KMS-11 (cell line): Measurements from ENCODE around the gene EPHB2.

Source experiments
- H2AFZ ChIP-seq: fragments of 200-600 bp; sonication (generic); 2 replicates; pipeline ENCODE4 v1.6.1; 2016; ENCODE audit warnings: antibody characterized with exemption, mixed run types, low read depth
- H3K27ac ChIP-seq: fragments of 200-600 bp; sonication (generic); 2 replicates; pipeline ENCODE4 v1.6.1; 2016; ENCODE audit warnings: mild to moderate bottlenecking, mixed run types
- H3K27me3 ChIP-seq: fragments of 200-600 bp; sonication (generic); 2 replicates; pipeline ENCODE4 v1.6.1; 2017; ENCODE audit warnings: mild to moderate bottlenecking, low read depth, mixed run types, moderate library complexity; ENCODE audit not compliant: insufficient read depth
- H3K36me3 ChIP-seq: fragments of 200-600 bp; sonication (generic); 2 replicates; pipeline ENCODE4 v1.6.1; 2017; ENCODE audit warnings: mild to moderate bottlenecking, mixed run types; ENCODE audit not compliant: insufficient read depth
- H3K4me1 ChIP-seq: fragments of 200-600 bp; sonication (generic); 2 replicates; pipeline ENCODE4 v1.6.1; 2016; ENCODE audit warnings: mild to moderate bottlenecking, low read depth, mixed run types; ENCODE audit not compliant: poor library complexity, severe bottlenecking
- H3K4me2 ChIP-seq: fragments of 200-600 bp; sonication (generic); 2 replicates; pipeline ENCODE4 v1.7.0; 2016; ENCODE audit warnings: mild to moderate bottlenecking, mixed run types
- H3K4me3 ChIP-seq: fragments of 200-600 bp; sonication (generic); IDR thresholded peaks from 2 replicates; pipeline ENCODE4 v1.6.1; 2017; ENCODE audit warnings: low read depth, low read length, mixed read lengths; ENCODE audit not compliant: insufficient read depth
- H3K79me2 ChIP-seq: fragments of 200-600 bp; sonication (generic); 2 replicates; pipeline ENCODE4 v1.6.1; 2016; ENCODE audit warnings: low read depth, mixed run types; ENCODE audit not compliant: insufficient read depth
- H3K9ac ChIP-seq: fragments of 200-600 bp; sonication (generic); 2 replicates; pipeline ENCODE4 v1.6.1; 2016; ENCODE audit warnings: mild to moderate bottlenecking, mixed run types
- H4K20me1 ChIP-seq: fragments of 200-600 bp; sonication (generic); 2 replicates; pipeline ENCODE4 v1.6.1; 2016; ENCODE audit warnings: mild to moderate bottlenecking, mixed run types; ENCODE audit not compliant: insufficient read depth
- CTCF ChIP-seq: fragments of 200-600 bp; sonication (generic); conservative IDR thresholded peaks from 2 replicates; pipeline ENCODE4 v1.6.1; 2017; ENCODE audit warnings: low read depth, mild to moderate bottlenecking, antibody characterized with exemption, low read length, moderate library complexity, mixed read lengths

EPHB2 gene

GRCh38 chr1:22861764-22862440 is 151.3 kb downstream of the EPHB2 start:
- Histone ChIP-seq H3K36me3 (no peaks in the 10 kb centered on the region), H3K4me1 (no peaks in the 10 kb centered on the region), H3K4me2 (no peak overlapping the region), H4K20me1 (no peaks in the 10 kb centered on the region), H3K9ac (no peak overlapping the region), H3K27ac (no peak overlapping the region), H3K4me3 (no peak overlapping the region), H3K79me2 (no peaks in the 10 kb centered on the region), H3K27me3 (peaks cover 61% of the 10 kb centered on the region; the same call in 1 of the 2 replicates), H2AFZ (no peak overlapping the region)
- peak; percentile 50 for TF ChIP-seq CTCF

- no peak overlapping the region for H3K9ac ChIP-seq
- no peak overlapping the region for H2AFZ ChIP-seq
- H3K4me3 ChIP-seq, result no peak overlapping the region
- H3K27me3 ChIP-seq, result peaks cover 57% of the 10 kb centered on the region; the same call in 1 of the 2 replicates
- H3K27ac ChIP-seq, result no peak overlapping the region
- H3K4me1 ChIP-seq, result no peaks in the 10 kb centered on the region
- no peaks in the 10 kb centered on the region for H3K36me3 ChIP-seq
- no peak overlapping the region for H3K4me2 ChIP-seq
- H4K20me1 ChIP-seq, result no peaks in the 10 kb centered on the region
- no peak for TF ChIP-seq CTCF
- no peaks in the 10 kb centered on the region for H3K79me2 ChIP-seq
Observed at GRCh38 chr1:22862752-22863151, 152.1 kb downstream of the EPHB2 start.

GRCh38 chr1:22863766-22864165 is 153.1 kb downstream of the EPHB2 start:
- H3K36me3 ChIP-seq, result no peaks in the 10 kb centered on the region
- H3K27me3 ChIP-seq, result peaks cover 56% of the 10 kb centered on the region; the same call in 1 of the 2 replicates
- no peaks in the 10 kb centered on the region for H3K79me2 ChIP-seq
- H3K4me2 ChIP-seq, result no peak overlapping the region
- no peaks in the 10 kb centered on the region for H4K20me1 ChIP-seq
- H3K27ac ChIP-seq, result no peak overlapping the region
- no peak overlapping the region for H2AFZ ChIP-seq
- no peak for TF ChIP-seq CTCF
- H3K9ac ChIP-seq, result no peak overlapping the region
- H3K4me1 ChIP-seq, result no peaks in the 10 kb centered on the region
- no peak overlapping the region for H3K4me3 ChIP-seq

- no peak for TF ChIP-seq CTCF
- Histone ChIP-seq H4K20me1 (no peaks in the 10 kb centered on the region), H3K9ac (no peak overlapping the region), H3K27me3 (peaks cover 61% of the 10 kb centered on the region; the same call in 1 of the 2 replicates), H3K36me3 (no peaks in the 10 kb centered on the region), H3K4me1 (no peaks in the 10 kb centered on the region), H3K79me2 (no peaks in the 10 kb centered on the region), H2AFZ (no peak overlapping the region), H3K4me2 (no peak overlapping the region), H3K4me3 (no peak overlapping the region), H3K27ac (no peak overlapping the region)
Observed at GRCh38 chr1:22864886-22865285, 154.2 kb downstream of the EPHB2 start.
